GM19455 (cell line): Measurements from ENCODE around the gene MRPL50.

Source experiments
- ATAC-seq: cut with Tn5 transposase; IDR thresholded peaks from one replicate; pipeline ENCODE4 v1.9.1; 2021; ENCODE audit not compliant: unreplicated experiment

Gene MRPL50

GRCh38 chr9:101380295-101380694 lies 18.1 kb downstream of the MRPL50 start:
- no peak for ATAC-seq

- no peak for ATAC-seq
These were observed 22.1 kb downstream of the MRPL50 start for GRCh38 chr9:101376111-101376848.

- ATAC-seq = no peak
These were observed 22.9 kb downstream of the MRPL50 start for GRCh38 chr9:101375546-101375945.

GRCh38 chr9:101372327-101373118 lies 25.9 kb downstream of the MRPL50 start:
- ATAC-seq = no peak

- no peak for ATAC-seq
These were observed 26.6 kb downstream of the MRPL50 start for GRCh38 chr9:101371813-101372212.

GRCh38 chr9:101369884-101370531 lies 28.4 kb downstream of the MRPL50 start:
- no peak for ATAC-seq

DNA sequence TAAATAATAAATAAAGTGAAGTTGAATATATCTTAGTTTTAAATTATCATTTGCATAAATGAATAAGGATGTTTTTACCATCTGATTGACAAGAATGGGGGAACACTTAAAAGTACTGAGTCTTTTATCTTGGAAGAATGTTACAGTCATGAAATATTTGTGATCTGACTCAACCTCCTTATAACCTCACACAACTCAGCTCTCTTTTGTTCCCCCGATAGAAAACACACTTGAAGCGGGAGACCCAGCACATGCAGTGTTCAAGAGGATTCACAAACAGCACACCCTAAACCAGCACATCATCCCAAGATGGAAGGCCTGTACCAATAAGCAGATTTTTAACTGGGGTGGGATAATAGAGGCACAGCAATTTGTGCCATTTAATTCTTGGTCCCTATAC lies 29.1 kb downstream of the MRPL50 start:
- ATAC-seq = no peak

DNA sequence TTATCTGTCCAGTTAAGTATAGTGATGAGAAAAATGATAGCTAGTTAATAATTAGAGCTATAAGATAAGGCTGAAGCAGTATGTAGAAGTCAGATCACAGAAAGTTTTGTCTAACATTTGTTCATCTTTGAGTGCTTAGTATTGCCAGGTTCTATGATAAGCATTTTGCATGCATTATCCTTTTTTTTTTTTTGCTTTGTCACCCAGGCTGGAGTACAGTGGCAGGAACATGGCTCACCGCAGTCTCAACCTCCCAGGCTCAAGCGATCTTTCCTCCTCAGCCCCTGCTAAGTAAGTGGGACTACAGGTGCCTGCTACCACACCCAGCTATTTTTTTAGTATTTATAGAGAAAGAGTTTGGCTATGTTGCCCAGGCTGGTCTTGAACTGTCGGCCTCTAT lies 31.1 kb downstream of the MRPL50 start:
- no peak for ATAC-seq

- ATAC-seq = no peak
These were observed 32.2 kb downstream of the MRPL50 start for GRCh38 chr9:101366038-101366756.

DNA sequence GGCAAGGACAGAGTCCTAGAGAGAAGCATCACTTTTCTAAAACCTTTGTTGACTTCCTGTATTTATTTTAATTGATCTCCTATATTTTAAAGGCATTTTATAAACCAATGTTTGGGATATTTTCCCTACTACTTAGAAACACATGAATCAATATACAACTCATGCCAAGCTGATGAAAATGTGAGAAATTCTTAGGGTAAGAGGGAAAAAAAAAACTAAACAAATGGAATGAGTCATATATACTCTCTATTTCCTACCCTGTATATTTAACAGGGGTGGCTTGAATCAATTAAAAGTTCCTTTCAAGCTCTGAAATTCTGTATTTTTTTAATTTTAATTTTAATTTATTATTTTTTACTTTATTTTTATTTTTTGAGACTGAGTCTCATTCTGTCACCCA lies 33.2 kb downstream of the MRPL50 start:
- ATAC-seq = no peak

DNA sequence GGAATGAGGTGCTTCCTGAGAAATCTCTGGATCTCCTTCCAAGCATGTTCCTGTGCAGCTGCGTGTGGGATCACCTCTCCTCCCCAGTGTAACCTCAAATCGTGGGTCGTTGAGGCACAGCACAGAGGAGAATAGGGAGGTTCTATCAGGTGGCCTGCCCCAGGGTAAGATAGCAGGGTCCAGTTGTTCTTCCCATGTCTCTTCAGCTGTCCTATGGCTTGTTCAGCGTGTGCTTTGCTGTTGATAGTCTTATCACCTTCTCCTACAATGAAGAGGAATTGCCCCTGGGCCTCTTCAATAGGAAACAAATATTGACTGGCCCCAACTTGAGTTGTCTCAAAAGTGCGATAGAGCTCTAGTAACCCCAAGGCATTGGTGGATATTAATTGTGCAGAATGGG lies 36.0 kb downstream of the MRPL50 start:
- no peak for ATAC-seq

DNA sequence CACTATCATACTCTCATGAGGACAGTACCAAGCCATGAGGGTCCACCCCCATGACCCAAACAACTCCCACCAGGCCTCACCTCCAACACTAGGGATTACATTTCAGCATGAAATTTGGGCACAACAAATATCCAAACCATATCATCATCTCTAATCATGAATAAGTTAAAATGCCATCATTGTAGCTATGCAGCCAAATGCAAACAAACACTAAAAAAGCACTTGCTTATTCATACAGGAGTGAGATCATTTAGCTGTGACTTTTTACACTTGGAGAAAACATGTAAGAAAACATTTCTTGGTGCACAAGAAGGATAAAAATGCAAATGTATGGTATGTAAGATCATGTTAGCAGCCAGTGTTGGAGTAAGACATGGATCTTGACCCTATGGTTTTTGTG lies 37.8 kb downstream of the MRPL50 start:
- no peak for ATAC-seq

- no peak for ATAC-seq
These were observed 38.7 kb downstream of the MRPL50 start for GRCh38 chr9:101359679-101360078.

- no peak for ATAC-seq
These were observed 41.8 kb downstream of the MRPL50 start for GRCh38 chr9:101356619-101357018.

- no peak for ATAC-seq
These were observed 43.4 kb downstream of the MRPL50 start for GRCh38 chr9:101354765-101355708.

DNA sequence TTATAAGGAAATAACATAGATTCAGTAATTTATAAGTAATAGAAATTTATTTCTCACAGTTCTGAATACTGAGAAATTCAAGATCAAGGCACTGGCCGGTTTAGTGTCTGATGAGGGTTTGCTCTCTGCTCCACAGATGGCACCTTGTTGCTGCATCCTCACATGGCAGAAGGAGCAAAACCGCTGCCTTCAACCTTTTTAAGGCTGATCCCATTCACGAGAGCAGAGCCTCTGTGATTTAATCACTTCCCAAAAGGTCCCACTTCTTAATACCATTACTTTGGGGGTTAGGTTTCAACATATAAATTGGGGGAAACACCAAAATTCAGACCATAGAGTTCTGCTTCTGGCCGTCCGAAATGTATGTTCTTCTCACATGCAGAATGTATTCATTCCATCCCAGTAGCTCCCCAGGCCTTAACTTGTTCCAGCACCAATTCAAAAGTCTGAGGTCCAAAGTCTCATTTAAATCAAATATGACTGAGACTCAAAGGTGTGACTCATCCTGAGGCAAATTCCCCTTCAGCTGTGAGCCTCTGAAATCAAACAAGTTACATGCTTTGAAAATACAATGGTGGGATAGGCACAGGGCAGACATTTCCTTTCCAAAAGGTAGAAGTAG lies 44.2 kb downstream of the MRPL50 start:
- no peak for ATAC-seq

GRCh38 chr9:101353683-101354082 lies 44.7 kb downstream of the MRPL50 start:
- no peak for ATAC-seq

GRCh38 chr9:101352892-101353463 lies 45.4 kb downstream of the MRPL50 start:
- no peak for ATAC-seq

- ATAC-seq = no peak
These were observed 48.1 kb downstream of the MRPL50 start for GRCh38 chr9:101350285-101350684.
